GM19452 (cell line): ENCODE results near the gene PARP1.
"Not testable (repeated sequence)": the region's sequence is repeated elsewhere in the genome, so short reads cannot be mapped to it uniquely, and the experiment has no call there.

ENCODE experiments used
- ATAC-seq: cut with Tn5 transposase; IDR thresholded peaks from one replicate; pipeline ENCODE4 v1.9.1; 2021; ENCODE audit not compliant: unreplicated experiment

Gene PARP1

DNA sequence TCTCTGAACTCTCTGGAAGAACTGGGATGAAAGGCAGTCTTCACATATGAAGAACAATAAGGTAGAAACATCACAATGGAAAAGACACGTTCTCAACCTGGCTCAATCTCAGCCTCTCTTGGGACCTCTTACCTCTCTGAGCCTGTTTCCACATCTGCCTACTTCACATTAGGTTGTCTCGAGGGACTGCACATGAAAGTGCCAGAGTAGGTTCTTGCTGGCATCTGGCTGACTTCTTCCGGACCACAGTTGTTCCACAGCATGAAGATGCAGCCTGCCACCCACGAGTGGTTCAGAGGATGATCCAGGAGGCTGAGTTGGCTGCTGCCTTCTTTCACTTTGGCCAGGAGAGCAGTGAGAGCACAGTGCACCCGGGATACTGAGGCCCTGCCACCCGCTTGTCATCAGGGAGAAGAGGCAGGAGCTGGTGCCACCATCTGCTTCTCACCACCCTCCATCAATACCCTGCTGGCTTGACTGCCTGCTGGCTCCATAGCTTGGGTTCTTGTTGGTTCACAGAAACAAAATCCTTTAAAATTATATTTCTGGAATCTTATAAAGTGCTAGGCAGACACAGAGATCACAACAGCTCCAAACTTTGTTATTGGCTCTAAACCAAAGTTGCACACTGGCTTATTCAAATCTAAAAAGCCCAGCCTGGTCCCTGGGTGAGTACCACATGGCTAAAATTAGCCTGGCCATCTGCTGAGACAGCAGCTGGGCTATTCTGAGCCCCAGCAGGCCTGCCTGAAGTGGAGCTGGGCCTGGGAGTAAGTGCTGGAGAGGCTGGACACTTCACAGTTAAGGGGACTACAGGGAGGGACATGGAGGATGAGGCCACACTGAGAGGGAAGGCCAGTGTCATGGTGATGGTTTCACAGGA is 52.0 kb downstream of the PARP1 start:
- no peak for ATAC-seq

DNA sequence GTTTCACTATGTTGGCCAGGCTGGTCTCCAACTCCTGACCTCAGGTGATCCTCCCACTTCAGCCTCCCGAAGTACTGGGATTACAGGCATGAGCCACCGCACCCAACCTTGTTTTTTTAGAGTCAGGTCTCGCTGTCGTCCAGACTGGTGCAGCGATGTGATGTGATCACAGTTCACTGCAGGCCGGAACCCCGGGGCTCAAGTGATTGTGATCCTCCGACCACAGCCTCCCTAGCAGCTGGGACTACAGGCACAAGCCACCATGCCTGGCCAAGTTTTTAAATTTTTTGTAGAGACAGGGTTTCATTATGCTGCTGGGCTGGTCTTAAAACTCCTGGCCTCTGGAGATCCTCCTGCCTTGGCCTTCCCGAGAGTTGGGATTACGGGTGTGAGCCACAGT is 52.9 kb downstream of the PARP1 start:
- ATAC-seq, result no peak

DNA sequence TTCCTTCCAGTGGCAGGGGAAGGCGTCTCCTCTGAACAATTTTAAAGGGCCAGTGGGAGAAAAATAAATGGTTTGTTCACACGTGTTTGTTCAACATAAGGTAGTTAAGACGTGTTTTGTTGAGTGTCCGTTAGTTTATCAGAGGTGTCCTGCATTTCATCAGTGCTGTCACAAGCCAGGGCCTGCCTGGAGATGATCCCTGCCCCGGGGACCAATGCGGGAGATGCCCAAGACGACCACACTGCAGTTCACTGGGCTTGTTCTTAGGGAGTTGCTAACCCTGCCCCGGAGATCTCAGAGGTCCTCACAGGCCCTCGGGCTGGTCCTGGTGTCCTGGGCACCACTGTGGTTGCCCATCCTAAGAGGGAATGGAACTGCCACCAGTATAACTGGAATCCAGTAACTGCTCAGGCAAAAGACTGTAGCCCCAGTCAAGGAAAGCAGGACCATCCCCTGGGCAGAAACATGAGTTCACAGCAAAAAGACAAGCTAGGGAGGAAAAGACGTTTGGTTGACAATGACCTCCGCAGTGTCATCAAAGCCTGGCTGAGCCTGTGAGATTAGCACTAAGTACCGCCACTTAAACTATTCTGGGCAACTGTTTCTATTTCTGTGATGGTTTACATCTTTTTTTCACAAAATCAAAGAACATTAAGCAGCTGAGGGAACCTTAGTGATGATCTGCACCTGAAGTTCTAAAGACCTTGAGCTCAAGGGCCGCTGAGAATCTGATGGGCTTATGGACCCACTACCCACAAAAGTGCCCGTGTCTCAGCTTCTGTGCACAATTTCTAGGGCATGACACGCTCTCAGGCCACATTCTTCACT is 54.0 kb downstream of the PARP1 start:
- ATAC-seq, result no peak

DNA sequence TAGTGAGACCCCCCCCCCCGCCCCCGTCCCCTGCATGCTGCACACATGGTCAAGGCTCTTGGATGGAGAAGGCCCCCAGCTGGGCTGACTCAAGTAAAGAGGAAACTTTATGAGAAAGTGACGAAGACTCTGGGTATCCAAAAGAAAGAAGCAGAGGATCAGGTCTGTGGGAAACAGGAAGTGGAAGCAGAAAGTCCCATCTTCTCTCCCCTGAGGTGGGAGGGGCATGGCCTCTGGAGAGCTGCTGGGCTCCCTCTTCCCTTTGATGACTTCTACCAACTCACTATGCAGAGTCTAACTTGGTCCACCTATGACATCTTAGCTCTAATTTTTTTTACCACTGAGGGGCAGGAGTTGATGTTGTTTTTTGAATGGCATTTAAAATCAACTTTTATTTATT is 56.2 kb downstream of the PARP1 start:
- ATAC-seq, result no peak

DNA sequence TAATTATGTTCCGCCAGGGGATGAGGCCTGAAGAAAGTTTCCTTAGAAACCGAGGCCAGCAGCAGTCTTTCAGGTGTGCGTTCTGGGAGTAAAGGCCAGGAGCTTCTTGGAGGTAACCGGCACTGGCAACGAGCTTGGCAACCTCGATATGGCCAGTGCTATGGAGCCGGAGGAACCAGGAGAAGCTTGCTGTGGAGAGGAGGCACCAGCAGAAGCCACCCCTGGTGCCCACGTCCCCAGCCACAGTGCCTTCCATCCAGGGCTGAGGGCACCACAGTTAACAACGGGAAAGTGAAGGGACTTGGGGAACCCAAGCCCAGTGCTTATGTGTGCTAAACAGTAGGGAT is 57.4 kb downstream of the PARP1 start:
- no peak for ATAC-seq

DNA sequence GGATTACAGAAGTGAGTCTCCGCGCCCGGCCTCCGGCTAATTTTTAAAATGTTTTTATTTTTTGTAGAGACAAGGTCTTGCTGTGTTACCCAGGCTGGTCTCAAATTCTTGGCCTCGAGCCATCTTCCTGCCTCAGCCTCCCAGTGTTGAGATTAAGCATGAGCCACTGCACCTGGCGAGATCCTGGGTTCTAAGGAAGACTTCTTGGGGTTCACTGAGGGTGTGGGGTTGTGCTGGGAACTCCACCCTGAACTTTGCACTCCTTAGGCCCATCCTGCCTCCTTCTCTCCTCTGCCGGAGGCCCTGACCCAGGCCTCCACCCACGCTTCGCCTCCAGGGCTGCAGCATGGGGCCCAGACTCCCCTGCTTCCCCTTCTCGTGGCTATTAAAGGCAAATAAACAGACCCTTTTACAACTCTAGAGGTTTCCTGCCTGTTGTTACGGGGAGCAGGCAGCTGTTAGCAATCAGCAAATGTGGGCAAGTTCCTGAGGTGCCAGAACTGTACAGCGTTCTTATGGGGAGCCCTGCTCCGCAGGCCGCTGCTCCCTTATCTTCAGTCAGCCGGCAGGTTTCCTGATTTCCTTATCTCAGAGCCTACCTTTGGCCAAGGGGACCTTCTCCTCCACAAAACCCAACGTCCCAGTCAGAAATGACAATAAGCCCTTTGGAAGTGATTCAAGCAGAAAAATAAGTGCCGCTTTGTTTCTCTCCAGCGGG is 57.9 kb downstream of the PARP1 start:
- ATAC-seq, result no peak

DNA sequence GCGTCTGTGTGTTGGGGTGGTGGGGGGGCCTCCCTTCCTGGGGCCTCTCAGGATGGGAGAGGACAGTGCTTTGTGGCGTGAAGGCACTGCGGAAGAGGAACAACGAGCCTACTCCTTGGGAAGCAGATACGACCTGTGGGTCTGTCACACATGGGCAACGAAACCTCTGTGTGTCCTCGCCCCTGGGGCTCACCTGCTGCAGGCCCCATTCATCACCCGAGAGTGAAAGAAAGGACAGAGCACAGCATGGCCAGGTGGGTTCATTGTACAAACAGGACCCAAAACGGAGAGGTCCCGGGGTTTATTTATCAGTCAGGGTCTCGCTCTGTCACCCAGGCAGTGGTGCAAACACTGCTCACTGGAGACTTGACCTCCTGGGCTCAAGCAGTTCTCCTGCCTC is 58.8 kb downstream of the PARP1 start:
- no peak for ATAC-seq

DNA sequence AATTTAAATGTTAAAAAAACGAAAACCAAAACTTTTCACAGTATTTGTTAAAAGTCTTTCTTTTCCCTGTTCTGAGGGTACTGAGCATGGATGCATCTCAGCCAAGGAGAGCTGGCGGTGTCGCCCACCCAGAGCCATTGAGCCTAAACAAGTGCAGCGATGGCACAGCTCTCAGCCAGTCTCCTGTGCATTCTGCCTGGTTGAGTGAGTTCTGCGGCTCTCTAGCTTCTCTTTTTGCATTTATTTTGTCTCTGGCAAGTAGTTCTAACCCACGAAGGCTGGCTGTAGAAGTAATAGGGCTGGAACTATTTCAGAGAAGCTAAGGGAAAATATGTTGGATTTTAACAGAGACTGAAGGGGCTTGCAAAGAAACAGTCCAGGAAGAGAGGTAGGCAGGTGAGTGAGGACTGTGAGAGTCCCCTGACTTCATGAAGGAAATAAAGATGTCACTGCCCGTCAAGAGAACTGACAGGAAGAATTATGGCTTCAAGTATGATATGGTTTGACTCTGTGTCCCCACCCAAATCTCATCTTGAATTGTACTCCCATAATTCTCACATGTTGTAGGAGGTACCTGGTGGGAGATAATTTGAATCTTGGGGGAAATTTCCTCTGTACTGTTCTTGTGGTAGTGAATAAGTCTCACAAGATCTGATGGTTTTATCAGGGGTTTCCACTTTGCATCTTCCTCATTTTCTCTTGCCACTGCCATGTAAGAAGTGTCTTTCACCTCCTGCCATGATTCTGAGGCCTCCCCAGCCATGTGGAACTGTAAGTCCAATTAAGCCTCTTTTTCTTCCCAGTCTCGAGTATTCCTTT is 63.2 kb downstream of the PARP1 start:
- ATAC-seq, result no peak

DNA sequence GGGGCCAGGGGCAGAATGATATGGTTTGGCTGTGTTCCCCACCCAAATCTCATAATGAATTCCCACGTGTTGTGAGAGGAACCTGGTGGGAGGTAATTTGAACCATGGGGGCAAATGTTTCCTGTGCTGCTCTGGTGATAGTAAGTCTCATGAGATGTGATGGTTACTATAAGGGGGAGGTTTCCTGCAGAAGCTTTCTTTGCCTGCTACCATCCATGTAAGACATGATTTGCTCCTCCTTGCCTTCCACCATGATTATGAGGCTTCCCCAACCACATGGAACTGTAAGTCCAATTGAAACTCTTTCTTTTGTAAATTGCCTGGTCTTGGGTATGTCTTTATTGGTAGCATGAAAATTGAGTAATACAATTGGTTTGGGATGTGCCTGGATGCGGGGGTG is 65.2 kb downstream of the PARP1 start:
- ATAC-seq, result no peak

DNA sequence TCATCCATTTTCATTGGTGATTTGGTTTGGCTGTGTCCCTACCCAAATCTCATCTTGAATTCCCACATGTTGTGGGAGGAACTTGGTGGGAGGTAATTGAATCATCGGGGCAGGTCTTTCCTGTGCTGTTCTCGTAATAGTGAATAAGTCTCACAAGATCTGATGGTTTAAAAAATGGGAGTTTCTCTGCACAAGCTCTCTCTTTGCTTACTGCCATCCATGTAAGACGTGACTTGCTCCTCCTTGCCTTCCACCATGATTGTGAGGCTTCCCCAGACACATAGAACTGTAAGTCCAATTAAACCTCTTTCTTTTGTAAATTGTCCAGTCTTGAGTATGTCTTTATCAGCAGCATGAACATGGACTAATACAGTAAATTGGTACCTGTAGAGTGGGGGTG is 67.8 kb downstream of the PARP1 start:
- ATAC-seq, result not testable (repeated sequence)

DNA sequence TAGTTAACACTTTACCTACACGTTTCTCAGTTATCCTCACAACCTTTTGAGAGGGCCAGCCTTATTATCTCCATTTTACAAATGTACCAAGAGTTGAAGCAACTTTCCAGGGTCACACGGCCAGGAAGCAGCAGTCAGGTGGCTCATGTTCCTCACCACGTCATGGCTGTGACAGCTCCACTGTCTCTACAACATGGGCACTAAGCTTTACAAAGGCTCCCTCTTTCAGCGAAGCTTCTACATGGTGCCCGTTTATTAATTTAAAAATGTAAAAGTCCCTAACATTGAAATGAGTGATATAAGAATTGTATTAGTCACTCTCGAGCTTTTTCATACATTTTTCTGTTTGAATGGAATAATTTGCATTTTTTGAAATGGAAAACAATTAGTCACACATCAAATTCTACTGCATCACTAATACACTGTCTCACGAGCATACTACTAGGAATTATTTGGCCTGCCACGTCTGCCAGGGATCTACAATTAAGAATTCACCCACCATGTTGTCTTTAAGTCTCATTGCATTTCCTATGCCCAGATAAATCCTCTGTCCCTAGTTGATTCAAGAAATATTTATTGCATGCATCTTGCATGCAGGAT is 70.5 kb downstream of the PARP1 start:
- no peak for ATAC-seq

DNA sequence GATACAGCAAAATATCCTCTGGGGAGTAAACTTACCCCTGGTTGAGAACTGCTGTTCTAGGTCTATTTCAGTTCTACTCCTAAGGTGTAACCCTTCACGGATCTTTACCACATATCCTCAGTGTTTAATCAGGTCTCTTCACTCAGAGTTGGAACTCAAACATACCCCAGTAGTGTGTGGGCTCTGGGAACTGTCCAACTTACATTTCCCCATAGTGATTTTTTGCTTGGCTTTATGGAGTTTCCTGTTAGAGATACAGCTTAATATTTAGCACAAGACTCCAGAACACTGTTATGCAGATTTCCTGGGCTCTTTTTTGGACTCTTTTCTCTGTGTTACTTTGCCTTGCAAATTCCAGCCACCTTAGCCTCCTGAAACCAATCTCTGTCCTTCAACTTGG is 72.2 kb downstream of the PARP1 start:
- no peak for ATAC-seq

DNA sequence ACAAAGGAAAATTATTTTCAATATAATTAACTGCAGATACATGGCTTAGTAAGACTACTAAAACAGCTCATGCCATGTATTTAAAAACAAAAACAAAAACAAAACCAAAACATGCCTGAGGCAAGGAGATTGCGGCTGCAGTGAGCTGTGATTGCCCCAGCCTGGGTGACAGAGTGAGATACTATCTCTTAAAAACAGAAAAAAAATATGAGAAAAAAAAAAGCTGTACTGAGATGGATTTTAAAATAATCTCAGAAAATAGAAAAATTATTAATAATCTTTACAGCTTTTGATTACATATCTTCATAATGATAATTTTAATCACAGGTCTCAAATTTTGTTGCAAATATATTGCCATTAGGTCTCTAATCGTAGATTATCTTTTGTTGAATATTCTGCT is 74.9 kb downstream of the PARP1 start:
- no peak for ATAC-seq

DNA sequence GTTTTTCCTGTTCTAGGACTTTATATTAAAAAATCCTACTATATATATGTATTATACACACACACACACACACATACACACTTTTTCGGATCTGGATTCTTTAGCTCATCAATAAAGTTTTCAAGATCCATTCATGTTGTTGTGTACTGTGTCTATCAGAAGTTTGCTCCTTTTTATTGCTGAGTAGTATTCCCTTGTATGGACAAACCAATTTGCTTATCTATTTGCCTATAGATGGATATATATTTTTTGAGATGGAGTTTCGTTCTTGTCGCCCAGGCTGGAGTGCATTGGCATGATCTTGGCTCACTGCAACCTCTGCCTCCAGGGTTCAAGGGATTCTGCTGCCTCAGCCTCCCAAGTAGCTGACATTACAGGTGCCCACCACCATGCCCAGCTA is 78.7 kb downstream of the PARP1 start:
- no peak for ATAC-seq

DNA sequence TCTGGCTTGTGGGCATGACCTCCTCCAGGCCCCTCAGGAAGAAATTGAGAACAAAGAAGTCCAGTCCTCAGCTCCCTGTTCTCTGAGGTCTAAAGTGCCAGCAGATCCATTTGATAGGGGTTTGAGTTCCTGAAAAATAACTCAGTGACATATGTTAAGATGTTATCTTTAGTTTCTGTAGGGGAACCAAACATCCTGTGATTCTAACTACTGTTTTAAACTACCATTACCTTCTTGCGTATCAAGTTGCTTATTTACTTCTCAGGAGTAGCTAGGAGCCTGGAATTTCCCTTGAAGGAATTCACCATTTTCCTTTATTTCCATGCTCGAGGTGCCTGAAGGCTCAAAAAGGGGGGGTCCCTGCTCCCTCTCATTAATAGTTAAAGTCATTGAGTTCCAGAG is 80.1 kb downstream of the PARP1 start:
- ATAC-seq, result no peak

DNA sequence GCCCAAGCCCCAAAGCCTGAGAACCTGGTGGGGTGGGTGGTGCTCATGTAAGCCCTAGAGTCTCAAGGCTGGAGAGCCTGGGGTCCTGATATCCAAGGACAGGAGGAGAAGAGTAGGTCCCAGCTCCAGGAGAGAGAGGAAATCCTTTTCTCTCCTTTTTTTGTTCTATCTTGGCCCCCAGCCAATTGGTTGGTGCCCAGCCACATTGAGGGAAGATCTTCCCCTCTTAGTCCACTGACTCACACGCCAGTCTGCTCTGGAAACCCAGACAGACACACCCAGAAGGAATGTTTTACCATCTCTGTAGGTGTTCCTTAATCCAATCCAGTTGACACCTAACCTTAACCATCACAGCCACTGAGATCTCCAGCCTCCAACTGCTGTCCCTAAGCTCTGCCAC is 82.7 kb downstream of the PARP1 start:
- no peak for ATAC-seq

DNA sequence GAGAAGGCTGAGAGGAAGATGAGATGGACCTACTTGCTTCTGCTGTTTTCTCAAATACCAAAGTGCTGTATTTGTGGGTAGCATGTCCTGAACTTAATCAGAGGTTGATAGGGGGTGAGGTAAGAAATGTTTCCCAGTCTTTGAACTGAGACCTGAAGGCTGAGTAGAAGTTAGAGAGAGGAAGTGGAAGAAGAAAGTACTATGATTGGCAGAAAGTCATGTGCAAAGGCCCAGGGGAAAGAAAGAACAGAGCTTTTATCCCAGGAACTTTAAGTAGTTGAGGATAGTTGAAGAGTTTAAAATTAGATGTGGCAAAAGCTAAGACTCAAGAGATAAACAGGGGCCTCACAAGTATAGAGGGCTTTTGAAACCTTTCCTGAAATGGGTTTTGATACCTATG is 83.4 kb downstream of the PARP1 start:
- no peak for ATAC-seq

DNA sequence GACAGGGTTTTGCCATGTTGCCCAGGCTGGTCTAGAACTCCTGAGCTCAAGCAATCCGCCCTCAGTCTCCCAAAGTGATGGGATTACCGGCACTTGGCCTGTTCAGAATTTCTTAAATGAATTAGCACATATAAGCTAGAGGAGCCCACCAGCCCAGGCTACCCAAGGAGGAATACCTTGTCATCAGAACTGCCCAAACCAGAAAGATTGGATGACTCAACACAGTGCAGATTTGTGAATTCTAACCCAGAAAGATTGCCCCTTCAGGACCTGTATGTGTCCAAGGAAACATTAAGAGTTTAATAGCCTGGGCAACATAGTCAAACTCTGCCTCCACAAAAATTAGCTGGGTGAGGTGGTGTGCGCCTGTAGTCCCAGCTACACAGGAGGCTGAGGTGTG is 84.9 kb downstream of the PARP1 start:
- no peak for ATAC-seq

DNA sequence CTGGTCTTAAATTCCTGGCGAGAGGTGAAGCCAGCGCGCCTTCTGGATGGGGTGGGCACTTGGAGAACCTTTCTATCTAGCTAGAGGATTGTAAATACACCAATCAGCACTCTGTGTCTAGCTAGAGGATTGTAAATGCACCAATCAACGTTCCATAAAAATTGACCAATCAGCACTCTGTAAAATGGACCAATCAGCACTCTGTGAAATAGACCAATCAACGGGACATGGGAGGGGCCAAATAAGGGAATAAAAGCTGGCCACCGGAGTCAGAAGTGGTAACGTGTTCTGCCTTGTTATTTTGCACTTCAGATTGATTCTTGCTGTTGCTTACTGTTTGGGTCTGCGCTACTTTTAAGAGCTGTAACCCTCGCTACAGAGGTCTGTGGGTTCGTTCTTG is 87.0 kb downstream of the PARP1 start:
- ATAC-seq, result no peak

DNA sequence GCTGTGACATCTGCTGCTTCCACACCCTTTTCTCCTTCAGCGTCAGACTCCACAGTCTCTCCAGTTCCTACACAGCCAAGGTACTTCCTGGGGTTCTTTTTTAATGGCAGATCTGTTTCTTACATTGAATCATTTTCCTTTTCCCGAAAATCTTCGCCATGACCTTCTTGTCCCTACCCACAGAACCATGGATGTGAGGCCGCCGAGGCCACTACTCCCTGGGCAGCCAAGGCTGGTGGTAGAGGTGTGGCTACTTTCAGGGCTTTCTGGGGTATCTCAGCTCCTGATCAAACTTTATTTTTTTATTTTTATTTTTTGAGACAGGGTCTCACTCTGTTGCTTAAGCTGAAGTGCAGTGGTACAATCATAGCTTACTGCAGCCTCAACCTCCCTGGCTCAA is 89.4 kb downstream of the PARP1 start:
- ATAC-seq, result no peak

DNA sequence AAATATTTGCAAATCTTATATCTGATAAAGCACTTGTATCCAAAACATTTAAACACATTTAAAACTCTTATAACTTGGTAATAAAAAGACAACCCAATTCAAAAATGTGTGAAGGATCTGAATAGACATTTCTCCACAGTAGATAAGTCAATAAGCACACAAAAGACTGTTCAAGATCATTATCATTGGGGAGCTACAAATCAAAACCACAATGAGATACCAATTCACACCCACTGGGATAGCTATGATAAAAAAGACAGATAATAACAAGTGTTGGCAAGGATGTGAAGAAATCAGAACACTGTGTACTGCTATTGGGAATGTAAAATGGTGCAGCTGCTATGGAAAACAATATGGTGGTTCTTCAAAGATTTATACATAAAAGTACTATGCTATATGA is 93.8 kb downstream of the PARP1 start:
- no peak for ATAC-seq
